Thoracic aorta (tissue), 2 donors: ENCODE measurements around the gene SSTR4. TPM values are rescaled to one million over a fixed set of nuclear protein-coding genes. Genes with fewer than 3 reads are reported as not detected.

Experiments used
- ATAC-seq: fragments of 150-250 bp; one replicate; pipeline ENCODE4 v1.8.0; 2017; ENCODE audit warnings: low read depth; ENCODE audit not compliant: insufficient number of reproducible peaks, low FRiP score
- DNase-seq: peaks from one replicate; pipeline ENCODE4 v3.0.0-alpha.2; 2020; ENCODE audit warnings: low spot score
- H3K27ac ChIP-seq, 2 donors: fragments of 200-600 bp; sonication (generic); 1 replicate in 1 of 2; 2 replicates in 1 of 2; pipeline ENCODE4 v1.5.1; 2016; ENCODE audit warnings: mild to moderate bottlenecking in 2 of 2, moderate library complexity in 2 of 2
- H3K27me3 ChIP-seq: fragments of 200-600 bp; sonication (generic); replicated peaks from 2 replicates; pipeline ENCODE4 v1.6.0; 2016; ENCODE audit warnings: mild to moderate bottlenecking; ENCODE audit not compliant: insufficient read depth
- H3K36me3 ChIP-seq: fragments of 200-600 bp; sonication (generic); one replicate; pipeline ENCODE4 v1.5.1; 2016
- H3K4me1 ChIP-seq, 2 donors: fragments of 200-600 bp; sonication (generic); 1 replicate in 1 of 2; 2 replicates in 1 of 2; pipeline versions ENCODE4 v1.5.1 to v1.6.0; 2016; ENCODE audit warnings: low read depth in 2 of 2, mild to moderate bottlenecking in 1 of 2; ENCODE audit not compliant: control insufficient read depth in 1 of 2
- H3K4me3 ChIP-seq: fragments of 200-600 bp; sonication (generic); 2 replicates; pipeline ENCODE4 v1.5.1; 2016; ENCODE audit warnings: mild to moderate bottlenecking
- H3K9me3 ChIP-seq: fragments of 200-600 bp; sonication (generic); 2 replicates; pipeline ENCODE4 v1.5.1; 2016
- total RNA-seq, 2 donors: library from RNA; depleted of rRNA; stranded (reverse); fragments of >200 nt; gene quantifications; one replicate each; pipeline versions ENCODE4 v1.1.0 to v1.2.3, GENCODE V29; 2016
- TF ChIP-seq, protein P1 (sequence below): fragments of 200-600 bp; sonication (generic); IDR thresholded peaks from one replicate; pipeline ENCODE4 v1.5.1; 2019; ENCODE audit warnings: antibody characterized with exemption

SSTR4 gene
- total RNA-seq, 2 donors from 2014 or later: not detected

- Histone ChIP-seq H3K27ac (no peak overlapping the region), H3K4me3 (no peak overlapping the region), H3K4me1 (no peaks in the 10 kb centered on the region), H3K36me3 (no peaks in the 10 kb centered on the region), H3K9me3 (no peaks in the 10 kb centered on the region), H3K27me3 (no peaks in the 10 kb centered on the region)
- ATAC-seq (no peak), DNase-seq (no peak)
- TF ChIP-seq, protein P1, sequence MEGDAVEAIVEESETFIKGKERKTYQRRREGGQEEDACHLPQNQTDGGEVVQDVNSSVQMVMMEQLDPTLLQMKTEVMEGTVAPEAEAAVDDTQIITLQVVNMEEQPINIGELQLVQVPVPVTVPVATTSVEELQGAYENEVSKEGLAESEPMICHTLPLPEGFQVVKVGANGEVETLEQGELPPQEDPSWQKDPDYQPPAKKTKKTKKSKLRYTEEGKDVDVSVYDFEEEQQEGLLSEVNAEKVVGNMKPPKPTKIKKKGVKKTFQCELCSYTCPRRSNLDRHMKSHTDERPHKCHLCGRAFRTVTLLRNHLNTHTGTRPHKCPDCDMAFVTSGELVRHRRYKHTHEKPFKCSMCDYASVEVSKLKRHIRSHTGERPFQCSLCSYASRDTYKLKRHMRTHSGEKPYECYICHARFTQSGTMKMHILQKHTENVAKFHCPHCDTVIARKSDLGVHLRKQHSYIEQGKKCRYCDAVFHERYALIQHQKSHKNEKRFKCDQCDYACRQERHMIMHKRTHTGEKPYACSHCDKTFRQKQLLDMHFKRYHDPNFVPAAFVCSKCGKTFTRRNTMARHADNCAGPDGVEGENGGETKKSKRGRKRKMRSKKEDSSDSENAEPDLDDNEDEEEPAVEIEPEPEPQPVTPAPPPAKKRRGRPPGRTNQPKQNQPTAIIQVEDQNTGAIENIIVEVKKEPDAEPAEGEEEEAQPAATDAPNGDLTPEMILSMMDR: no peak
These were observed 25.5 kb upstream of the SSTR4 start for GRCh38 chr20:23009636-23010035.

DNA sequence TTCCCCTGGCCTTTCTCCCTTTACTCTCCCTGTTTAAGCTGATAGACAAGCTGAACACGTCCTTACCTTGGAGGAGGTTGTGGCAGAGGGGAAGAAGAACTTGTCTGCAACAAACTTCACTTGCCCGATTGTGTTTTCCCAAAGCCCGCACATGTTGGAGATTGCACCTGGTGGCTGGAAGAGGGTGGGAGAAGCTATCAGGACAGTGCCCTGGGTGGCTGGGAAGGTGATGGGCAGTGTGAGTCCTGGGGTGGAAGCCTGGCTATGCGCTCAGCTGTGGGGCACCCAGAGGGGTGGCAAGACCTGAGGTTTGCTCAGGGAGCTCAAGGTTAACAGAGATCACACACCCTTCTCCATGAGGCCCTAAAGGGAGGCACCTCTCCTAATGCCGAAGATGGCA, 25.0 kb upstream of the SSTR4 start:
- TF ChIP-seq, protein P1: no peak
- H3K4me1 ChIP-seq: no peaks in the 10 kb centered on the region
- DNase-seq (no peak), ATAC-seq (no peak)
- H3K9me3 ChIP-seq: no peaks in the 10 kb centered on the region
- no peaks in the 10 kb centered on the region for H3K36me3 ChIP-seq
- H3K27me3 ChIP-seq: no peaks in the 10 kb centered on the region
- H3K27ac ChIP-seq: no peak overlapping the region
- H3K4me3 ChIP-seq: no peak overlapping the region

GRCh38 chr20:23011008-23011721, 23.9 kb upstream of the SSTR4 start:
- Histone ChIP-seq H3K4me3 (no peak overlapping the region), H3K27ac (no peak overlapping the region), H3K27me3 (no peaks in the 10 kb centered on the region), H3K36me3 (no peaks in the 10 kb centered on the region), H3K9me3 (no peaks in the 10 kb centered on the region), H3K4me1 (no peaks in the 10 kb centered on the region)
- ATAC-seq: no peak
- no peak for DNase-seq
- TF ChIP-seq, protein P1: no peak

- no peaks in the 10 kb centered on the region for H3K4me1 ChIP-seq
- no peak overlapping the region for H3K27ac ChIP-seq
- TF ChIP-seq, protein P1: no peak
- H3K36me3 ChIP-seq: no peaks in the 10 kb centered on the region
- H3K4me3 ChIP-seq: no peak overlapping the region
- DNase-seq (no peak), ATAC-seq (no peak)
- H3K9me3 ChIP-seq: no peaks in the 10 kb centered on the region
- no peaks in the 10 kb centered on the region for H3K27me3 ChIP-seq
These were observed 21.7 kb upstream of the SSTR4 start for GRCh38 chr20:23013429-23013828.

DNA sequence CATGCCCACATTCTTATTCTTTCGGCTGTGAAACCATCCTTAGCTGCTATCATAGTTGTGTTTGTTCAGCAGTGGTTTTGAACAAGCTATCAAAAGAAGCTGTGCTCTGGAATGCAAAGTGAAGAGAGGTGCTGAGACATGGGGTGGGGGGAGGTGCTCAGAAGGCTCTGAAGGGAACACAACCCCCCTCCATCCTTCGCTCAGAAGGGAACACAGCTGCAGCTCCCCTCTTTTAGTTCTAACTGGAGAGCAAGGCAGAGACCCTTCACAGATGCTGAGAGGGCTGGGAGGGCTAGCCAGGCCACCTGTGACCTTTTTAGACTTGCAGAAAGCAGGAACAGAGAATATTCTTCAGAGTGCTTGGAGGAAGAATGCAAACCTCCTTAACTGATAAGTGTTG, 17.6 kb upstream of the SSTR4 start:
- DNase-seq: no peak
- no peaks in the 10 kb centered on the region for H3K27me3 ChIP-seq
- no peak for ATAC-seq
- H3K27ac ChIP-seq: no peak overlapping the region
- no peaks in the 10 kb centered on the region for H3K36me3 ChIP-seq
- TF ChIP-seq, protein P1: no peak
- H3K9me3 ChIP-seq: no peaks in the 10 kb centered on the region
- no peak overlapping the region for H3K4me3 ChIP-seq
- H3K4me1 ChIP-seq: no peaks in the 10 kb centered on the region
